ENCODE data around the gene NT5C2. TPM values are rescaled to one million over a fixed set of nuclear protein-coding genes. Genes with fewer than 3 reads are reported as not detected.

NT5C2 gene
- total and polyA plus RNA-seq, 2 of the 4 experiments (the other 2 are of a cell fraction) = 60.0 to 65.1 TPM

GRCh38 chr10:103079946-103080345, 113.1 kb downstream of the NT5C2 start:
- Histone ChIP-seq H3K27me3 (ENCODE audit: control insufficient read depth, insufficient read depth, low read length) (no peaks in the 10 kb centered on the region), H3K27ac (ENCODE audit: insufficient read depth, low read length) (no peak overlapping the region), H4K20me1 (ENCODE audit: insufficient read depth, low read length) (peaks cover 2% of the 10 kb centered on the region; the same call in 1 of the 2 replicates), H3K9me3 (ENCODE audit: control insufficient read depth, insufficient read depth, low read length) (no peaks in the 10 kb centered on the region), H3K4me3 (ENCODE audit: insufficient read depth, low read depth, low read length) (no peak overlapping the region), H3K4me1 (ENCODE audit: control insufficient read depth, insufficient read depth, low read length) (peaks cover 2% of the 10 kb centered on the region; the same call in 1 of the 2 replicates), H2BK20ac (ENCODE audit: low read depth, low read length) (no peak overlapping the region), H3K9me1 (ENCODE audit: insufficient read depth, low read length) (peaks cover 14% of the 10 kb centered on the region), H2BK15ac (ENCODE audit: low read depth, low read length) (no peak overlapping the region), H2AK9ac (replicated peaks; ENCODE audit: low read depth, low read length, poor library complexity) (no peak overlapping the region), H2BK5ac (ENCODE audit: low read depth, low read length, poor library complexity, severe bottlenecking) (no peak overlapping the region), H4K5ac (ENCODE audit: low read depth, low read length) (no peak overlapping the region), H2AFZ (replicated peaks; ENCODE audit: low read length, poor library complexity) (no peak overlapping the region), H3K9ac (ENCODE audit: low read depth, low read length) (no peak overlapping the region), H3K4ac (ENCODE audit: low read depth, low read length) (no peak overlapping the region), H3K18ac (ENCODE audit: low read depth, low read length) (no peak overlapping the region), H3K79me1 (ENCODE audit: low read depth in 1 of 2, low read length in 2 of 2) (peaks cover 0 to 32% of the 10 kb centered on the region in 2 experiments; a peak in 3 of 4 replicates), H3K23ac (ENCODE audit: low read depth, low read length) (no peak overlapping the region), H2BK120ac (ENCODE audit: low read depth, low read length) (no peak overlapping the region), H3K14ac (replicated peaks; ENCODE audit: low read depth, low read length) (no peak overlapping the region), H2AK5ac (ENCODE audit: low read depth, low read length) (no peak overlapping the region), H4K8ac (ENCODE audit: low read depth in 2 of 2, low read length in 2 of 2) (no peak overlapping the region), H4K91ac (ENCODE audit: insufficient read depth, low read depth, low read length) (no peak overlapping the region), H3K4me2 (ENCODE audit: low read depth, low read length) (no peak overlapping the region), H3K36me3 (ENCODE audit: control insufficient read depth, insufficient read depth, low read length) (peaks cover 64% of the 10 kb centered on the region), H3K56ac (ENCODE audit: extremely low read depth, insufficient read depth, low read length) (no peak overlapping the region)
- no peak for DNase-seq
- TF ChIP-seq FOS (IDR thresholded peaks at IDR 0.05; ENCODE audit: low read depth, low read length) = no peak
- TF ChIP-seq SMC3 (IDR thresholded peaks at IDR 0.05; ENCODE audit: low read depth, low read length) = no peak
- no peak for TF ChIP-seq ELK1 (IDR thresholded peaks at IDR 0.05; ENCODE audit: borderline replicate concordance, low read depth, low read length)
- TF ChIP-seq, protein P1, sequence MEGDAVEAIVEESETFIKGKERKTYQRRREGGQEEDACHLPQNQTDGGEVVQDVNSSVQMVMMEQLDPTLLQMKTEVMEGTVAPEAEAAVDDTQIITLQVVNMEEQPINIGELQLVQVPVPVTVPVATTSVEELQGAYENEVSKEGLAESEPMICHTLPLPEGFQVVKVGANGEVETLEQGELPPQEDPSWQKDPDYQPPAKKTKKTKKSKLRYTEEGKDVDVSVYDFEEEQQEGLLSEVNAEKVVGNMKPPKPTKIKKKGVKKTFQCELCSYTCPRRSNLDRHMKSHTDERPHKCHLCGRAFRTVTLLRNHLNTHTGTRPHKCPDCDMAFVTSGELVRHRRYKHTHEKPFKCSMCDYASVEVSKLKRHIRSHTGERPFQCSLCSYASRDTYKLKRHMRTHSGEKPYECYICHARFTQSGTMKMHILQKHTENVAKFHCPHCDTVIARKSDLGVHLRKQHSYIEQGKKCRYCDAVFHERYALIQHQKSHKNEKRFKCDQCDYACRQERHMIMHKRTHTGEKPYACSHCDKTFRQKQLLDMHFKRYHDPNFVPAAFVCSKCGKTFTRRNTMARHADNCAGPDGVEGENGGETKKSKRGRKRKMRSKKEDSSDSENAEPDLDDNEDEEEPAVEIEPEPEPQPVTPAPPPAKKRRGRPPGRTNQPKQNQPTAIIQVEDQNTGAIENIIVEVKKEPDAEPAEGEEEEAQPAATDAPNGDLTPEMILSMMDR (conservative IDR thresholded peaks at IDR 0.05; ENCODE audit: low read depth, low read length) = no peak
- TF ChIP-seq RCOR1 (IDR thresholded peaks at IDR 0.05; ENCODE audit: insufficient replicate concordance, low read length) = no peak
- TF ChIP-seq BHLHE40 (IDR thresholded peaks at IDR 0.05; ENCODE audit: low read depth, low read length) = no peak
- TF ChIP-seq, protein P2, sequence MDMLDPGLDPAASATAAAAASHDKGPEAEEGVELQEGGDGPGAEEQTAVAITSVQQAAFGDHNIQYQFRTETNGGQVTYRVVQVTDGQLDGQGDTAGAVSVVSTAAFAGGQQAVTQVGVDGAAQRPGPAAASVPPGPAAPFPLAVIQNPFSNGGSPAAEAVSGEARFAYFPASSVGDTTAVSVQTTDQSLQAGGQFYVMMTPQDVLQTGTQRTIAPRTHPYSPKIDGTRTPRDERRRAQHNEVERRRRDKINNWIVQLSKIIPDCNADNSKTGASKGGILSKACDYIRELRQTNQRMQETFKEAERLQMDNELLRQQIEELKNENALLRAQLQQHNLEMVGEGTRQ (IDR thresholded peaks at IDR 0.05; ENCODE audit: low read depth, low read length) = no peak
- TF ChIP-seq MAFK (IDR thresholded peaks at IDR 0.05; ENCODE audit: low read depth, low read length) = no peak
- TF ChIP-seq NFE2L2 (IDR thresholded peaks at IDR 0.05; ENCODE audit: low read depth, low read length) = no peak
- no peak for TF ChIP-seq CEBPB (IDR thresholded peaks at IDR 0.05; ENCODE audit: low read depth, low read length)
- in situ Hi-C loops (cut with MboI; ENCODE audit: low sequenced_read_pairs) (loop anchor here (10.0 kb wide), 1 partner anchor 165 kb away; the partner anchor contains the start of gene RPEL1), dilution Hi-C loops (cut with HindIII; ENCODE audit: low sequenced_read_pairs, unreplicated experiment) (no loop called here), intact Hi-C loops (cut with micrococcal nuclease) (no loop called here)
- ChIA-PET POLR2A (ENCODE audit: unreplicated experiment) (no interaction called here), CTCF (interaction anchor here (0.7 kb wide), 1 partner anchor 165 kb away, joined by 3 read pairs; no protein-coding TSS in a partner anchor)
- WGBS, 2 experiments (ENCODE audit: extremely low coverage in 2 of 2, insufficient read length in 1 of 2) = no CpG with 5 or more reads among the region's 11 CpGs
- ATAC-seq (ENCODE audit: low read depth) = no peak
- no TSS peak for BruUV-seq (replicated peaks)

Measured in IMR-90 (cell line).